Brain microvascular endothelial cell (primary cell): ENCODE data around the gene ITGB3.
"Not testable (repeated sequence)": the region's sequence is repeated elsewhere in the genome, so short reads cannot be mapped to it uniquely, and the experiment has no call there.

Source experiments
- DNase-seq: peaks from one replicate; pipeline ENCODE4 v3.0.0-alpha.2; 2020
- H3K27ac ChIP-seq: fragments of 250-450 bp; sonication (Bioruptor Pico); 2 replicates; pipeline ENCODE4 v1.5.1; 2020; ENCODE audit warnings: mild to moderate bottlenecking, moderate library complexity
- H3K27me3 ChIP-seq: fragments of 250-450 bp; sonication (Bioruptor Pico); replicated peaks from 2 replicates; pipeline ENCODE4 v1.5.1; 2020; ENCODE audit warnings: mild to moderate bottlenecking
- H3K36me3 ChIP-seq: fragments of 250-450 bp; sonication (Bioruptor Pico); replicated peaks from 2 replicates; pipeline ENCODE4 v1.5.1; 2020; ENCODE audit warnings: mild to moderate bottlenecking
- H3K4me3 ChIP-seq: 2 replicates; pipeline ENCODE4 v1.5.1; 2011; ENCODE audit warnings: low read depth, mild to moderate bottlenecking, control low read depth, low read length, moderate library complexity
- in situ Hi-C: cut with HindIII; loops from 2 replicates; pipeline ENCODE4 v1.10.0; 2017; ENCODE audit warnings: low sequenced_read_pairs, low pct_ligation_motif_present
- TF ChIP-seq, protein P1 (sequence below): IDR thresholded peaks from 2 replicates; pipeline ENCODE4 v1.5.1; 2011; ENCODE audit warnings: low read depth, mild to moderate bottlenecking, moderate library complexity, low read length, control low read depth, inconsistent platforms; ENCODE audit errors: missing control alignments

Gene ITGB3

DNA sequence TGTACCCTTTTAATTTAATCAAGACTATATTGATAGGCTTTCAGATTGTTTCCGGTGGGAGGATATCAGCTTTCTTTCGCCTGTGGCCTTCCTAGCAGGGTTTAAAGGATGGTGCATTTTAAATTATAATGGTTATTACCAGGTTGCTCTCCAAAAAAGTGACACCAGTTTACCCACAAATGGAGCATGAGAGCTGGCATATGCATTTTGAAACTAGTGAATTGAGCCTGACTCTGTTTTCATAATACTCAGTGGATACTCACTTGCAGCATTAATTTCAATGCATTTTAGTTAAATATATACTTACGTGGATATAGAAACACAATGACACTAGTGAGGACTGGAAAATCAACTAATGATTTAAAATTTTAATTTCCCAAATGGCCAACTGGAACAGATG is 38.7 kb upstream of the ITGB3 start:
- H3K27ac ChIP-seq: no peak overlapping the region
- in situ Hi-C loops: no loop called here
- TF ChIP-seq, protein P1, sequence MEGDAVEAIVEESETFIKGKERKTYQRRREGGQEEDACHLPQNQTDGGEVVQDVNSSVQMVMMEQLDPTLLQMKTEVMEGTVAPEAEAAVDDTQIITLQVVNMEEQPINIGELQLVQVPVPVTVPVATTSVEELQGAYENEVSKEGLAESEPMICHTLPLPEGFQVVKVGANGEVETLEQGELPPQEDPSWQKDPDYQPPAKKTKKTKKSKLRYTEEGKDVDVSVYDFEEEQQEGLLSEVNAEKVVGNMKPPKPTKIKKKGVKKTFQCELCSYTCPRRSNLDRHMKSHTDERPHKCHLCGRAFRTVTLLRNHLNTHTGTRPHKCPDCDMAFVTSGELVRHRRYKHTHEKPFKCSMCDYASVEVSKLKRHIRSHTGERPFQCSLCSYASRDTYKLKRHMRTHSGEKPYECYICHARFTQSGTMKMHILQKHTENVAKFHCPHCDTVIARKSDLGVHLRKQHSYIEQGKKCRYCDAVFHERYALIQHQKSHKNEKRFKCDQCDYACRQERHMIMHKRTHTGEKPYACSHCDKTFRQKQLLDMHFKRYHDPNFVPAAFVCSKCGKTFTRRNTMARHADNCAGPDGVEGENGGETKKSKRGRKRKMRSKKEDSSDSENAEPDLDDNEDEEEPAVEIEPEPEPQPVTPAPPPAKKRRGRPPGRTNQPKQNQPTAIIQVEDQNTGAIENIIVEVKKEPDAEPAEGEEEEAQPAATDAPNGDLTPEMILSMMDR: no peak
- no peaks in the 10 kb centered on the region for H3K36me3 ChIP-seq
- DNase-seq: no peak
- H3K27me3 ChIP-seq: no peaks in the 10 kb centered on the region
- no peak overlapping the region for H3K4me3 ChIP-seq

DNA sequence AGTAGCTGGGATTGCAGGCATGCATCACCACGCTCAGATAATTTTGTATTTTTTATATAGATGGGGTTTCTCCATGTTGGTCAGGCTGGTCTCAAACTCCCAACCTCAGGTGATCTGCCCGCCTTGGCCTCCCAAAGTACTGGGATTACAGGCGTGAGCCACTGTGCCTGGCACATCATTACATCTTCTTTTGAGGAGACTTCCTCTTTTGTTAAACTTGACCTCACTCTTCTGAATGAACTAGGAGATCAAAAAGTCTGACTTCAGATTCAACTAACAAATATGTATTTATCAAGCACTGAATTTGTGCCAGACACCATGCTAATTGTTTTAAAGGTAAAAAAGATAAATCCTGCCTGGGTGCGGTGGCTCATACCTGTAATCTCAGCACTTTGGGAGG is 36.8 kb upstream of the ITGB3 start:
- H3K36me3 ChIP-seq, H3K4me3 ChIP-seq, DNase-seq, H3K27me3 ChIP-seq, in situ Hi-C loops, H3K27ac ChIP-seq: not testable (repeated sequence)

DNA sequence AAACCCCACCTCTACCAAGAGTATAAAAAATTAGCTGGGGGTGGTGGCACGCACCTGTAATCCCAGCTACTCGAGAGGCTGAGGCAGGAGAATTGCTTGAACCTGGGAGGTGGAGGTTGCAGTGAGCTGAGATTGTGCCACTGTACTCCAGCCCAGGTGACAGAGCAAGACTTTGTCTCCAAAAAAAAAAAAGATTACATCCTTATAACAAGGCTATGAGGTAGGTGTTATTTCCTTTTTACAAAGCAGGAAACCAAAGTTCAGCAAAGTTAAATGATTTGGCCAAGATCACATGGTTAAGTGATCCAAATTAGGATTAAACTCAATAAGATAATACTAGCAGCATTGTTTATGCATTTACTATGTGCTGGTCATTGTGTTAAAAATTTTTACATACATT is 36.3 kb upstream of the ITGB3 start:
- H3K27ac ChIP-seq, DNase-seq, in situ Hi-C loops, H3K27me3 ChIP-seq, H3K4me3 ChIP-seq, H3K36me3 ChIP-seq: not testable (repeated sequence)

DNA sequence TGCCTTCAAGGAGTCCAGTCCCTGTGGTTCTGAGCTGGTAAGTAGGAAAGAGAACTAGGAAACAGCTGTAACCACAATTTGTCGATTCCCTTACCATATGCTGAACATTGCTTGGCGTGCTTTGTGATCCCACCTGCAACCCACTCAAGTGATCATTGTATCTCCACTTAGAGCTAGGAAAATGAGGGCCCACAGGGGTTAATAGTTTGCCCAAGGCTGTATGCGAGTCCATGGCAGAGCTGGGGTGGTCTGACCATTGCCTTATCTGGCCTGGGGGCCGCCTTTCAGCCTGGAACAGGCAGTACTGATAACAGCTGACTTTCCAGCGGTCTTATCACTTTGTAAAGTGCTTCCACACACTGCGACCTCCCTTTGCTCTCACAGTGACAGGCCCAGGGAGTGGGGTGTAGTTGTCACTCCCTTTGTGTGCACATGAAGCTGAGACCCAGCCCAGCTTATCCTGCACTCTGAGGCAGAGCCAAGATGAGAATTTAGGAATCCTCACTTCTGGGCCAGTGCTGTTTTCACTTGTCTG is 34.7 kb upstream of the ITGB3 start:
- TF ChIP-seq, protein P1: no peak
- H3K4me3 ChIP-seq: no peak overlapping the region
- DNase-seq: no peak
- no peak overlapping the region for H3K27ac ChIP-seq
- H3K27me3 ChIP-seq: no peaks in the 10 kb centered on the region
- H3K36me3 ChIP-seq: no peaks in the 10 kb centered on the region
- in situ Hi-C loops: no loop called here

- TF ChIP-seq, protein P1: no peak
- DNase-seq: no peak
- in situ Hi-C loops: no loop called here
- Histone ChIP-seq H3K27me3 (no peaks in the 10 kb centered on the region), H3K27ac (no peak overlapping the region), H3K4me3 (no peak overlapping the region), H3K36me3 (no peaks in the 10 kb centered on the region)
Observed at GRCh38 chr17:47219621-47220475, 33.8 kb upstream of the ITGB3 start.

GRCh38 chr17:47220531-47220999 is 33.1 kb upstream of the ITGB3 start:
- no peak for DNase-seq
- in situ Hi-C loops: no loop called here
- Histone ChIP-seq H3K36me3 (no peaks in the 10 kb centered on the region), H3K27ac (no peak overlapping the region), H3K27me3 (no peaks in the 10 kb centered on the region), H3K4me3 (no peak overlapping the region)
- TF ChIP-seq, protein P1: no peak
